GM23338 (cell line): ENCODE results near the gene CEP85. TPM values are rescaled to one million over a fixed set of nuclear protein-coding genes. Genes with fewer than 3 reads are reported as not detected.
A peak's percentile ranks its signal among the peaks of the same experiment; 100 is the strongest.

ENCODE experiments used
- ATAC-seq: fragments of 200-7000 bp; cut with Tn5 transposase; 3 replicates; pipeline ENCODE4 v1.9.1; 2020
- DNase-seq: peaks from one replicate; pipeline ENCODE4 v3.0.0-alpha.2; 2015; ENCODE audit warnings: low spot score
- H2AFZ ChIP-seq: fragments of 200-600 bp; sonication (generic); 2 replicates; pipeline ENCODE4 v1.8.0; 2016; ENCODE audit warnings: antibody characterized with exemption, mild to moderate bottlenecking, moderate library complexity
- H3F3A ChIP-seq: fragments of 200-600 bp; sonication (generic); replicated peaks from 2 replicates; pipeline ENCODE4 v1.8.0; 2017; ENCODE audit warnings: antibody characterized with exemption, mixed run types, low read depth
- H3K27ac ChIP-seq: fragments of 200-600 bp; sonication (generic); 2 replicates; pipeline ENCODE4 v1.6.1; 2016; ENCODE audit warnings: low read depth
- H3K27me3 ChIP-seq: fragments of 200-600 bp; sonication (generic); 2 replicates; pipeline ENCODE4 v1.8.0; 2016; ENCODE audit warnings: mild to moderate bottlenecking, mixed run types, moderate library complexity; ENCODE audit not compliant: insufficient read depth
- H3K36me3 ChIP-seq: fragments of 200-600 bp; sonication (generic); 2 replicates; pipeline ENCODE4 v1.8.0; 2016; ENCODE audit warnings: mild to moderate bottlenecking; ENCODE audit not compliant: insufficient read depth
- H3K4me1 ChIP-seq: fragments of 200-600 bp; sonication (generic); 2 replicates; pipeline ENCODE4 v1.8.0; 2016; ENCODE audit warnings: mild to moderate bottlenecking, moderate library complexity; ENCODE audit not compliant: insufficient read depth
- H3K4me2 ChIP-seq: fragments of 200-600 bp; sonication (generic); 2 replicates; pipeline ENCODE4 v1.7.1; 2017; ENCODE audit warnings: mixed run types
- H3K4me3 ChIP-seq: fragments of 200-600 bp; sonication (generic); 2 replicates; pipeline ENCODE4 v1.6.1; 2016; ENCODE audit warnings: mixed run types
- H3K79me2 ChIP-seq: fragments of 200-600 bp; sonication (generic); replicated peaks from 2 replicates; pipeline ENCODE4 v1.8.0; 2017; ENCODE audit warnings: mild to moderate bottlenecking; ENCODE audit not compliant: insufficient read depth
- H3K9me2 ChIP-seq: fragments of 200-600 bp; sonication (generic); 2 replicates; pipeline ENCODE4 v1.8.0; 2017; ENCODE audit not compliant: insufficient read depth
- H4K20me1 ChIP-seq: fragments of 200-600 bp; sonication (generic); replicated peaks from 2 replicates; pipeline ENCODE4 v1.8.0; 2017; ENCODE audit warnings: mild to moderate bottlenecking; ENCODE audit not compliant: insufficient read depth
- H3K27ac Mint-ChIP-seq: 2 replicates; pipeline ENCODE4 v1.8.0; 2020; ENCODE audit warnings: inconsistent platforms, mild to moderate bottlenecking, moderate library complexity, mixed read lengths
- H3K27me3 Mint-ChIP-seq: 3 replicates; pipeline ENCODE4 v1.8.0; 2022; ENCODE audit warnings: low read depth, mild to moderate bottlenecking, moderate library complexity, mixed read lengths, inconsistent platforms; ENCODE audit not compliant: insufficient read depth, poor library complexity
- H3K36me3 Mint-ChIP-seq: 3 replicates; pipeline ENCODE4 v1.8.0; 2021; ENCODE audit warnings: low read depth, mild to moderate bottlenecking, inconsistent platforms, moderate library complexity, mixed read lengths
- H3K4me1 Mint-ChIP-seq: 3 replicates; pipeline ENCODE4 v1.8.0; 2020; ENCODE audit warnings: mild to moderate bottlenecking, inconsistent platforms, mixed read lengths
- H3K4me3 Mint-ChIP-seq: 3 replicates; pipeline ENCODE4 v1.8.0; 2021; ENCODE audit warnings: moderate library complexity, mild to moderate bottlenecking, inconsistent platforms, mixed read lengths
- H3K9me3 Mint-ChIP-seq: 3 replicates; pipeline ENCODE4 v1.8.0; 2020; ENCODE audit warnings: moderate library complexity, mild to moderate bottlenecking, inconsistent platforms, mixed read lengths
- CREB1 ChIP-seq: fragments of 250-450 bp; sonication (Bioruptor Pico); IDR thresholded peaks from 2 replicates; pipeline ENCODE4 v1.5.0; 2020; ENCODE audit warnings: low read depth, mild to moderate bottlenecking, moderate library complexity
- CTCF ChIP-seq, 2 experiments: fragments of 200-600 bp in 1 of 2; sonication (generic) in 1 of 2; conservative IDR thresholded peaks; 2 replicates each; pipeline versions ENCODE4 v1.5.1 to v1.6.1; 2016 to 2017; ENCODE audit warnings: antibody characterized with exemption in 2 of 2, low read depth in 2 of 2, mild to moderate bottlenecking in 2 of 2, moderate library complexity in 1 of 2
- ETS1 ChIP-seq: IDR thresholded peaks from 2 replicates; pipeline ENCODE4 v1.6.1; 2016; ENCODE audit warnings: antibody characterized with exemption
- EZH2 ChIP-seq: fragments of 200-600 bp; sonication (generic); IDR thresholded peaks from one replicate; pipeline ENCODE4 v1.8.0; 2017; ENCODE audit warnings: antibody characterized with exemption, mild to moderate bottlenecking, low read depth; ENCODE audit not compliant: unreplicated experiment
- EZH2phosphoT487 ChIP-seq: fragments of 200-600 bp; sonication (generic); IDR thresholded peaks from one replicate; pipeline ENCODE4 v1.8.1; 2018; ENCODE audit warnings: antibody characterized with exemption; ENCODE audit not compliant: unreplicated experiment
- JUNB ChIP-seq: IDR thresholded peaks from one replicate; pipeline ENCODE4 v1.6.1; 2016; ENCODE audit warnings: antibody characterized with exemption; ENCODE audit not compliant: unreplicated experiment
- NANOG ChIP-seq: IDR thresholded peaks from 2 replicates; pipeline ENCODE4 v1.6.1; 2016; ENCODE audit warnings: antibody characterized with exemption, borderline replicate concordance
- POLR2AphosphoS5 ChIP-seq: IDR thresholded peaks from 2 replicates; pipeline ENCODE4 v1.6.1; 2016; ENCODE audit warnings: antibody characterized with exemption, low read depth
- REST ChIP-seq: IDR thresholded peaks from one replicate; pipeline ENCODE4 v1.6.1; 2018; ENCODE audit warnings: antibody characterized with exemption; ENCODE audit not compliant: unreplicated experiment
- STAT1 ChIP-seq: IDR thresholded peaks from one replicate; pipeline ENCODE4 v1.6.1; 2016; ENCODE audit warnings: antibody characterized with exemption; ENCODE audit not compliant: unreplicated experiment
- ZNF114 ChIP-seq: fragments of 250-450 bp; sonication (Bioruptor Pico); IDR thresholded peaks from 2 replicates; pipeline ENCODE4 v1.5.0; 2020; ENCODE audit warnings: mild to moderate bottlenecking, moderate library complexity
- ZNF331 ChIP-seq: fragments of 250-450 bp; sonication (Bioruptor Pico); IDR thresholded peaks from 2 replicates; pipeline ENCODE4 v1.5.0; 2020; ENCODE audit warnings: low read depth, mild to moderate bottlenecking, moderate library complexity
- ZNF462 ChIP-seq: fragments of 250-450 bp; sonication (Bioruptor Pico); IDR thresholded peaks from 2 replicates; pipeline ENCODE4 v1.5.0; 2020; ENCODE audit warnings: mild to moderate bottlenecking, moderate library complexity
- polyA plus RNA-seq: library from polyadenylated mRNA; unstranded; fragments of >200 nt; fragmentation: Nextera tagmentation; extraction: Ambion mirVana; gene quantifications from 2 replicates; pipeline ENCODE4 v1.2.1, GENCODE V29; 2016
- total RNA-seq: library from RNA; depleted of rRNA; stranded (reverse); fragments of >200 nt; shearing (Covaris generic); gene quantifications from 2 replicates; pipeline ENCODE4 v1.2.3, GENCODE V29; 2014

CEP85 gene
- total and polyA plus RNA-seq, 2 experiments from 2014 or later = 12.8 to 36.8 TPM

- DNase-seq (no peak), ATAC-seq (no peak)
- H3K9me3 Mint-ChIP-seq = no peaks in the 10 kb centered on the region; the same call in 2 of the 3 replicates
- no peaks in the 10 kb centered on the region for H3K36me3 ChIP-seq
- H3K4me3 Mint-ChIP-seq = no peak overlapping the region; the same call in 2 of the 3 replicates
- no peaks in the 10 kb centered on the region for H3K9me2 ChIP-seq
- H3K4me1 Mint-ChIP-seq = peaks cover 32% of the 10 kb centered on the region
- H3K4me1 ChIP-seq = peaks cover 29% of the 10 kb centered on the region
- H3K4me3 ChIP-seq = no peak overlapping the region
- peak overlapping the region; percentile 74 for H3K27ac ChIP-seq
- no peak overlapping the region for H2AFZ ChIP-seq
- H3K27ac Mint-ChIP-seq = no peak overlapping the region
- H3K27me3 ChIP-seq = no peaks in the 10 kb centered on the region
- TF ChIP-seq POLR2AphosphoS5 (no peak), CTCF (conservative IDR thresholded peaks at IDR 0.05; ENCODE audit: low read depth in 2 of 2) (no peak), JUNB (no peak), REST (no peak), EZH2phosphoT487 (no peak), NANOG (no peak), STAT1 (no peak), CREB1 (CRISPR knock-in tag) (no peak), ZNF114 (CRISPR knock-in tag) (no peak), ZNF331 (CRISPR knock-in tag) (no peak), ZNF462 (CRISPR knock-in tag) (no peak), EZH2 (no peak), ETS1 (no peak)
- H3K4me2 ChIP-seq = peak overlapping the region; percentile 68
- H4K20me1 ChIP-seq = no peaks in the 10 kb centered on the region
- peaks cover 11% of the 10 kb centered on the region for H3K27me3 Mint-ChIP-seq
- H3K36me3 Mint-ChIP-seq = peaks cover 16% of the 10 kb centered on the region
- no peaks in the 10 kb centered on the region for H3K79me2 ChIP-seq
- peaks cover 9% of the 10 kb centered on the region; the same call in 1 of the 2 replicates for H3F3A ChIP-seq
Measured at GRCh38 chr1:26318338-26319064, 84.5 kb downstream of the CEP85 start.
